CD4-positive, alpha-beta T cell (primary cell): Measurements from ENCODE around the gene ACOX3. TPM values are rescaled to one million over a fixed set of nuclear protein-coding genes. Genes with fewer than 3 reads are reported as not detected.

Source experiments
- ATAC-seq: fragments of 200-7000 bp; cut with Tn5 transposase; one replicate; pipeline ENCODE4 v1.10.0; 2022; ENCODE audit warnings: mild to moderate bottlenecking; ENCODE audit not compliant: poor library complexity
- CTCF ChIA-PET: fragments of 350-600 bp; sonication (Branson Sonifier 250); formaldehyde crosslinking; loops from one replicate; lab custom pipeline; 2021; ENCODE audit warnings: antibody characterized with exemption, inconsistent platforms; lab: Charles Lee
- POLR2A ChIA-PET: fragments of 350-600 bp; sonication (Branson Sonifier 250); formaldehyde crosslinking; loops from one replicate; lab custom pipeline; 2021; ENCODE audit warnings: antibody characterized with exemption, inconsistent platforms; lab: Charles Lee
- DNase-seq, 14 experiments: peaks; one replicate each; pipeline ENCODE4 v3.0.0-alpha.2; 2013 to 2020; ENCODE audit warnings: mixed read lengths in 2 of 14
- H3K27ac ChIP-seq, 2 donors: one replicate each; pipeline versions ENCODE4 v1.5.1 to v1.7.0; 2013; ENCODE audit warnings: low read length in 2 of 2, low read depth in 1 of 2, mild to moderate bottlenecking in 1 of 2
- H3K27me3 ChIP-seq, 2 experiments: 1 replicate in 1 of 2; 2 replicates in 1 of 2; pipeline versions ENCODE4 v1.6.1 to v1.7.0; 2013; ENCODE audit warnings: low read length in 2 of 2, control low read depth in 1 of 2, mild to moderate bottlenecking in 1 of 2, moderate library complexity in 1 of 2; ENCODE audit not compliant: insufficient read depth in 2 of 2, control insufficient read depth in 1 of 2
- H3K36me3 ChIP-seq: one replicate; pipeline ENCODE4 v1.6.1; 2013; ENCODE audit warnings: low read length, control low read depth; ENCODE audit not compliant: insufficient read depth
- H3K4me1 ChIP-seq: one replicate; pipeline ENCODE4 v1.6.1; 2013; ENCODE audit warnings: low read length, control low read depth; ENCODE audit not compliant: insufficient read depth
- H3K4me3 ChIP-seq: one replicate; pipeline ENCODE4 v1.5.1; 2013; ENCODE audit warnings: mild to moderate bottlenecking, low read length, moderate library complexity
- H3K9me3 ChIP-seq, 2 experiments: 1 replicate in 1 of 2; 2 replicates in 1 of 2; pipeline versions ENCODE4 v1.6.1 to v1.7.0; 2013; ENCODE audit warnings: low read length in 2 of 2, mild to moderate bottlenecking in 2 of 2, control low read depth in 1 of 2, moderate library complexity in 1 of 2; ENCODE audit not compliant: control insufficient read depth in 1 of 2, insufficient read depth in 1 of 2
- H3K27ac Mint-ChIP-seq: one replicate; pipeline ENCODE4 v1.8.0; 2020; ENCODE audit warnings: mixed read lengths
- H3K27me3 Mint-ChIP-seq: one replicate; pipeline ENCODE4 v1.8.0; 2021; ENCODE audit warnings: mixed read lengths
- H3K36me3 Mint-ChIP-seq: one replicate; pipeline ENCODE4 v1.8.0; 2021; ENCODE audit warnings: low read depth, mixed read lengths
- H3K4me1 Mint-ChIP-seq: one replicate; pipeline ENCODE4 v1.8.0; 2021; ENCODE audit warnings: low read depth, mixed read lengths
- H3K4me3 Mint-ChIP-seq: one replicate; pipeline ENCODE4 v1.8.0; 2020; ENCODE audit warnings: mild to moderate bottlenecking, mixed read lengths
- H3K9me3 Mint-ChIP-seq: one replicate; pipeline ENCODE4 v1.8.0; 2020; ENCODE audit warnings: mixed read lengths
- intact Hi-C, 2 experiments: fragments of 100-400 bp; cut with DNase I in 1 of 2; cut with micrococcal nuclease in 1 of 2; formaldehyde crosslinking; loops; one replicate each; pipeline versions ENCODE4 v1.15.1 to v1.9.0; 2023 to 2025; cut with DNase I, micrococcal nuclease
- total RNA-seq, 174 experiments: library from RNA in 2 of 174; stranded (reverse) in 2 of 174; gene quantifications; one replicate each; pipeline ENCODE4 v1.2.3 and lab custom pipeline; 2021 to 2026
- TF ChIP-seq, protein P1 (sequence below): fragments of 200-600 bp; IDR thresholded peaks from one replicate; pipeline ENCODE4 v1.8.0; 2022; ENCODE audit warnings: antibody characterized with exemption, mild to moderate bottlenecking

The ACOX3 gene
- total RNA-seq, 2 experiments from 2014 or later = 4.9 to 6.1 TPM

- no peaks in the 10 kb centered on the region for H3K36me3 Mint-ChIP-seq
- H3K4me3 ChIP-seq = no peak overlapping the region
- no peak overlapping the region for H3K27ac Mint-ChIP-seq
- DNase-seq = peak in 1 of 14 experiments; percentile 27
- H3K27me3 Mint-ChIP-seq = peaks cover 5% of the 10 kb centered on the region
- no peaks in the 10 kb centered on the region for H3K9me3 Mint-ChIP-seq
- H3K4me1 ChIP-seq = no peaks in the 10 kb centered on the region
- H3K27me3 ChIP-seq = peaks cover 0 to 4% of the 10 kb centered on the region in 2 experiments
- TF ChIP-seq, protein P1, sequence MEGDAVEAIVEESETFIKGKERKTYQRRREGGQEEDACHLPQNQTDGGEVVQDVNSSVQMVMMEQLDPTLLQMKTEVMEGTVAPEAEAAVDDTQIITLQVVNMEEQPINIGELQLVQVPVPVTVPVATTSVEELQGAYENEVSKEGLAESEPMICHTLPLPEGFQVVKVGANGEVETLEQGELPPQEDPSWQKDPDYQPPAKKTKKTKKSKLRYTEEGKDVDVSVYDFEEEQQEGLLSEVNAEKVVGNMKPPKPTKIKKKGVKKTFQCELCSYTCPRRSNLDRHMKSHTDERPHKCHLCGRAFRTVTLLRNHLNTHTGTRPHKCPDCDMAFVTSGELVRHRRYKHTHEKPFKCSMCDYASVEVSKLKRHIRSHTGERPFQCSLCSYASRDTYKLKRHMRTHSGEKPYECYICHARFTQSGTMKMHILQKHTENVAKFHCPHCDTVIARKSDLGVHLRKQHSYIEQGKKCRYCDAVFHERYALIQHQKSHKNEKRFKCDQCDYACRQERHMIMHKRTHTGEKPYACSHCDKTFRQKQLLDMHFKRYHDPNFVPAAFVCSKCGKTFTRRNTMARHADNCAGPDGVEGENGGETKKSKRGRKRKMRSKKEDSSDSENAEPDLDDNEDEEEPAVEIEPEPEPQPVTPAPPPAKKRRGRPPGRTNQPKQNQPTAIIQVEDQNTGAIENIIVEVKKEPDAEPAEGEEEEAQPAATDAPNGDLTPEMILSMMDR = no peak
- ChIA-PET POLR2A (no interaction called here), CTCF (interaction anchor here (0.5 kb wide), 1 partner anchor 57 kb away, joined by 3 read pairs; no protein-coding TSS in a partner anchor)
- no peaks in the 10 kb centered on the region for H3K36me3 ChIP-seq
- no peak overlapping the region for H3K27ac ChIP-seq
- H3K4me1 Mint-ChIP-seq = no peaks in the 10 kb centered on the region
- ATAC-seq = no peak
- H3K4me3 Mint-ChIP-seq = no peak overlapping the region
- intact Hi-C loops = no loop called here
- no peaks in the 10 kb centered on the region for H3K9me3 ChIP-seq
Measured at GRCh38 chr4:8345053-8345945, 95.2 kb downstream of the ACOX3 start.

GRCh38 chr4:8344377-8344776, 96.1 kb downstream of the ACOX3 start:
- POLR2A ChIA-PET = no interaction called here
- no peak overlapping the region for H3K4me3 Mint-ChIP-seq
- Histone ChIP-seq H3K9me3 (no peaks in the 10 kb centered on the region), H3K27ac (no peak overlapping the region), H3K4me1 (no peaks in the 10 kb centered on the region), H3K27me3 (peaks cover 0 to 4% of the 10 kb centered on the region in 2 experiments), H3K36me3 (no peaks in the 10 kb centered on the region), H3K4me3 (no peak overlapping the region)
- H3K9me3 Mint-ChIP-seq = no peaks in the 10 kb centered on the region
- no peaks in the 10 kb centered on the region for H3K4me1 Mint-ChIP-seq
- DNase-seq (no peak), ATAC-seq (no peak)
- no peaks in the 10 kb centered on the region for H3K36me3 Mint-ChIP-seq
- CTCF ChIA-PET = interaction anchor here (0.5 kb wide), 1 partner anchor 56 kb away, joined by 3 read pairs; no protein-coding TSS in a partner anchor
- TF ChIP-seq, protein P1 = no peak
- no peak overlapping the region for H3K27ac Mint-ChIP-seq
- peaks cover 5% of the 10 kb centered on the region for H3K27me3 Mint-ChIP-seq
- intact Hi-C loops = no loop called here

GRCh38 chr4:8343967-8344331, 96.6 kb downstream of the ACOX3 start:
- Histone ChIP-seq H3K4me3 (no peak overlapping the region), H3K4me1 (no peaks in the 10 kb centered on the region), H3K36me3 (no peaks in the 10 kb centered on the region), H3K27ac (no peak overlapping the region), H3K9me3 (no peaks in the 10 kb centered on the region), H3K27me3 (peaks cover 0 to 4% of the 10 kb centered on the region in 2 experiments)
- intact Hi-C loops = no loop called here
- TF ChIP-seq, protein P1 = no peak
- ChIA-PET POLR2A (no interaction called here), CTCF (no interaction called here)
- ATAC-seq (no peak), DNase-seq (peak in 1 of 14 experiments; percentile 2)
- Mint-ChIP-seq H3K27ac (no peak overlapping the region), H3K9me3 (no peaks in the 10 kb centered on the region), H3K36me3 (no peaks in the 10 kb centered on the region), H3K27me3 (peaks cover 5% of the 10 kb centered on the region), H3K4me3 (no peak overlapping the region), H3K4me1 (no peaks in the 10 kb centered on the region)
